Tibial nerve (tissue), 3 donors: Measurements from ENCODE around the gene DNAH10.

Experiments
- CTCF ChIP-seq, 5 experiments: fragments of 200-600 bp in 3 of 5; fragments of 450-650 bp in 2 of 5; sonication (generic) in 3 of 5; IDR thresholded peaks; one replicate each; pipeline ENCODE4 v1.5.1; 2016 to 2019; ENCODE audit warnings: antibody characterized with exemption in 5 of 5, mild to moderate bottlenecking in 3 of 5, moderate library complexity in 2 of 5
- POLR2A ChIP-seq, 2 donors: fragments of 450-650 bp; IDR thresholded peaks; one replicate each; pipeline ENCODE4 v1.6.1; 2017; ENCODE audit warnings: antibody characterized with exemption in 2 of 2, mild to moderate bottlenecking in 2 of 2, moderate library complexity in 2 of 2

- TF ChIP-seq CTCF (IDR thresholded peaks at IDR 0.05) (no peak), POLR2A (IDR thresholded peaks at IDR 0.05) (no peak)
Observed at GRCh38 chr12:123971770-123972456, 209.8 kb downstream of the DNAH10 start.
